ENCODE results near the gene PLAAT5. TPM values are rescaled to one million over a fixed set of nuclear protein-coding genes. Genes with fewer than 3 reads are reported as not detected.

The PLAAT5 gene
- total RNA-seq: not detected in 2 replicates

GRCh38 chr11:63490551-63491239 lies at the start of gene PLAAT5:
Gene PLAAT5, minus strand, starts transcription at chr11:63491167. Its CDS starts 133 bp downstream, at chr11:63491034.

GRCh38 chr11:63536669-63537292 lies 45.8 kb upstream of the PLAAT5 start, which contains the start of gene PLAAT4:
Gene PLAAT4, plus strand, starts transcription at chr11:63536808. Its CDS starts 61 bp downstream, at chr11:63536869.

GRCh38 chr11:63505857-63506528 lies 15.0 kb upstream of the PLAAT5 start, which contains the start of gene LGALS12:
Gene LGALS12, plus strand, starts transcription at chr11:63506084. Its CDS starts 375 bp downstream, at chr11:63506459.

Other genes starting within 250 kb of the PLAAT5 start
- gene SLC22A25, start 247.6 kb downstream of the PLAAT5 start, total RNA-seq: not detected in 2 replicates
- not detected in 2 replicates for gene SLC22A9, start 121.4 kb downstream of the PLAAT5 start, total RNA-seq
- gene LGALS12, start 14.9 kb upstream of the PLAAT5 start, total RNA-seq: not detected in 2 replicates
- gene PLAAT4, start 45.6 kb upstream of the PLAAT5 start, total RNA-seq: not detected in 2 replicates
- gene PLAAT2, start 72.2 kb upstream of the PLAAT5 start, total RNA-seq: not detected in 2 replicates
- gene PLAAT3, start 123.3 kb upstream of the PLAAT5 start, total RNA-seq: 0.34 TPM in 1 of 2 replicates, not detected in the other
- gene ATL3, start 180.2 kb upstream of the PLAAT5 start, total RNA-seq: 36.1 and 49.7 TPM in 2 replicates
- 46.2 and 58.2 TPM in 2 replicates for gene RTN3, start 190.3 kb upstream of the PLAAT5 start, total RNA-seq

All from hair follicular keratinocyte (primary cell).